AML-193 (cell line): ENCODE results near the gene SCLY.
"Not testable (repeated sequence)": the region's sequence is repeated elsewhere in the genome, so short reads cannot be mapped to it uniquely, and the experiment has no call there.

Experiments used
- DNase-seq, 2 experiments: peaks; one replicate each; lab custom pipeline; 2025; lab: John Stamatoyannopoulos, UW

SCLY gene

DNA sequence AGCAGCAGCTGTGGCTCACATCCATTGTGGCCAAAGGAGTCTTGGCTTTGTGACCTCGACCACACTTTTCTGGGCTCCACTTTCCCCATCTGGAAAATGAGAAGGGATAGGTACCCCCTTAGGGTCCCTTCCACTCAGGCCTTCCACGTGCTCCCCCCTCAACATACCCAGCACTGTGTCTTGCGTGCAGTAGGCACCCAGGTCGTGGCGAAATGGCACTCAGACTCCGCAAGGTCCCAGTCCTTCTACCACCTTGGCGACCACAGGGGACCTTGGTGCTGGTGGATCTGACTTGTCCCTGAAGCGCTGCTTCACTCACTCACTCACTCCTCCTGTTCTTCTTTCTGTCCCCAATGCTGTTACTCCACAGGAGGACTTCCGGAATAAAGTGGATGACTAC lies 19.9 kb upstream of the SCLY start:
- DNase-seq = no peak

DNA sequence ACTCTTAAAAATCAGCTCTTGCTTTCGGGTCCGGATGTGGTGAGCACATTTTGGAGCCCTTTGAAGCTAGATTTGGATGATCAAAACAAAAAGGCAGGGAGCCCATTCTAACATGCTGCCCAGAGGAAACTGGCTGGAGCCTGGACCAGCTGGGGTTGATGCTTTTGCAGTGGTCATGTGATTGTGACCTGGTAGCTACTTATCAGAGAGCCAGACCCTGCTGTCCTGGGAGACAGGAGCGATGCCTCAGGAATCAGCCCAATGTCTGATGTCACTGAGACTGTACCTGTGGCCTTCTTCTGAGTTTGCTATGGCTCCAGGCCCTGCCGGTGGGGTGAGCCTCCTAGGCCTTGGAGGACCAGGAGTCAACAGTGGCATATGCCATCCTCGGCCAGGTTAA lies 18.7 kb upstream of the SCLY start:
- no peak for DNase-seq

DNA sequence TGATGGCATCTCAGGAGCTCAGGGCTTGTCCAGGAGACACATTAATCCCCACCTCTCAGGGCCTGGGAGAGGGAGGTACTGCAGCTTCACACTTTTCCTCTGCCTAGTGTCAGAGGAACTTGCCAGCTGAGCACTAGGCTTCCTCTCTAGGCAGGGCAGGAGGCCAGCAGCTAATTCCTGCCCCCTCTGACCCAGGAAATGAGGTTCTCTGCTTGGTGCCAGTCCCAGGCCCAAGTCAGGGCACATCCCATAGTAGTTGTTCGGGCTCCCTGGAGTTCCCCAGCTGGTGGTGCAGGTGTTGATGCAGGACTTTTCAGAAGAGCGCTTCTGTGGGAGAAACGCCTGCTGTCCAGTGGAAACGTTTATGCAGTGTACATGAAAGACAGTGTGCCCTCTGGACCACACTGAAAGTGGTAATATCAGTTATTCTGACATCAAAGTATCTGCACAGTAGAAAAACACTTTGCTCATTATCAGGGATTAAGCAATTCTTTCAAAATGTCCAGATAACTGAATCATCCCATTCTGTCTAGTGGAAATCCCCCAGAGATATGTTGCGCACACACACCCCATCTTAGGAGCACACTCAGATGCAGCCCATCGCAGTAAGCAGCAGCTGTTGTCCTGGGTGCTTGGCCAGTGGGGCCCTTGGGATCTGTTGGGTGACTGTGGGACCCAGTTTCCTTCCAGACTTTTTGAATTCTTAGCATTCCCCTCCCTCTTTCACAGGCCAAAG lies 17.8 kb upstream of the SCLY start:
- no peak for DNase-seq

DNA sequence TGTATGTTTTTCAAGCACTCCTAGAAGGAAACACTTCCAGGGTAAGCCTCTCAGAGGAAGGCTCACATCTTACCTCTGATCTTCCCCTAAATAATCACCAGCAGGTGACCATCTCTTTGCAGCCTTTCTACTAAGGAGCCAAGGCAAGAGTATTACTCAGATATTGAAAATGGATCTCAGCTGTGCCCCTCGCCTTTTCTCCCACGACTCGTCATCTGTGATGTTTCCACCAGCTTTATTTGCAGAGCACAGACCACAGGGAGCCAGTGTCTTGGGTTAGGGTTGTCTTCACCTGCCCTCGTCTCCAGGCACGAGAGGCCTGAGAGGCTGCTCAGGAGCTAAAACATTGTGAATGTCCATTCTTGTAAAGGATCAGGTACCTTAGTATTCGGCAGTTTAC lies 16.9 kb upstream of the SCLY start:
- DNase-seq = no peak

DNA sequence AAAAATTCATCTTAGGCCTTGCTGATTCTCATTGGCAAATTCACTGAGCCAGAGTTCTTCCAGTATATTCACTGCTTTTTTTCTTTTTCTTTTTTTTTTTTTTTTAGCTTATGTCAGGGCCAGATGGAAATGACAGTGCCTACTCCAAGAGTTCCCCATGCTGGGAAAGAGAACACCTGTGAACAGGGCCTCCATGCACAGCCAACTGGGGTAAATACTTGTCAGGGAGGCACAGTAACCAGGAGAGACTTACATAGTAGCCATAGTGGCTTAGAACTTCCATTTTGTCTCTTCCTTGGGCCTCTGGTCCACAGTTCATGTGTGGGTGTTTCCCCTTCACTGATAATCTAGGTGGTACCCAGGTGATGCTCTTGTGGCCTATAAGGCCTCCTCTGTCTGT lies 15.2 kb upstream of the SCLY start:
- no peak for DNase-seq

DNA sequence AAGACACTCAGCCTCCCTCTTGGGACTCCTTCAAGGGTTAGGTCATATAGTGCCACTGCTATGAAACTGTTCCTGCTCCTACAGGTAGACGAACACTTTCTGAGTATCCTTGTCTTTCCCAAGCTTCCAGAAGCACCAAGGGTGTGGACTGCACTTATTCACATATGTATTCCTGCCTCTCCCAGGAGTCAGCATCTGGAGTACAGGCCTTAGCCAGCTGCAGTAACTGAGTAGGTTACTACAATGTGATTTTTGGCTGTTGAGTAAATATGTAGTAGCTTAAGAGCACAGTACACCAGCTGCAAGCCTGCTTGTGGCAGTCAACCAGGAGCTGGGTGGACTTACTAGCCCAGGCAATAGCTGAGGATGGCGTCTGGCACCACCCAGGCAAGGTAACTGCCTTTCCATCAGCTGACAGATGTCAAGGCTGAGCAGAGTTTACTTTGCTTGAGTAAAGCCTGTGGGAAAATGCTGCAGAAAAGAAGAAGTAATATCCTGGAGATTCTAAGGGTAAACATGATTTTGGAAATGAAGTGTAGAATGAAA lies 14.0 kb upstream of the SCLY start:
- no peak for DNase-seq

DNA sequence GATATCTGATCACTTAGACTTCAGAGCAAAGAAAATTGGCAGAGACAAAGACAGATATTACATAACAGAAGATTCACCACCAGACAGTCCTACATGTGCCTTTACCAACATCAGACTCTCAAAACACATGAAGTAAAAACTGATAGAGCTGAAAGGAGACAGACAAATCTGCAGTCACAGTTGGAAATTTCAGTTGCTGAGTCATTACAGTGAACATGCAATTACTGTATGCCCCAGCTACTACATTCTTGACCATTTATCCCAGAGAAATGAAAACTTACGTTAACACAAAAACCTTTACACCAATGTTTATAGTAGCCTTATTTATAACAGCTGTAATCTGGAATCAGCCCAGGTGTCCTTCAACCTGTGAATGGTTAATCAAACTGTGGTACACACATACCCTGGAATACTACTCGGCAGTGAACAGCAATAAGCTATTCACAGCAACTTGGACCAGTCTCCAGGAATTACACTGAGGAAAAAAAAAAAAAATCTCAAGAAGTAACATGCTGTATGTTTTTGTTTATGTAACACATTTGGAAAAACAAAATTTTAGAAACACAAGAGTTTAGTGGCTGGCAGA lies 7.5 kb upstream of the SCLY start:
- DNase-seq = no peak

DNA sequence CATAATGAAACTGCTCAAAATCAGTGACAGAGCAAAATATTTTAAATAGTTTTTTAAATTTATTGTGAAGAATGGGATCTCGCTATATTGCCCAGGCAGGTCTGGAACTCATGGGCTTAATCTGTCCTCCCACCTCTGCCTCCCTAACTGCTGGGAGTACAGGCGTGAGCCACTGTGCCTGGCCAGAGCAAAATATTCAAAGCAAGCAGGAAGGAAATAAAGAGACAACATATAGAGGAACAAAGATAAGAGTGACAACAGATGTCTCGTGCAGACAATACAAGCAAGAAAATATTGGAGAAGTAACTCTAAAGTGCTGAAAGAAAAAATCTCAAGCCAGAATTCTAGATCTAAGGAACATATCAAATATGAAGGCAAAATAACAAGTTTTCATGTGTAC lies 5.0 kb upstream of the SCLY start:
- no peak for DNase-seq

DNA sequence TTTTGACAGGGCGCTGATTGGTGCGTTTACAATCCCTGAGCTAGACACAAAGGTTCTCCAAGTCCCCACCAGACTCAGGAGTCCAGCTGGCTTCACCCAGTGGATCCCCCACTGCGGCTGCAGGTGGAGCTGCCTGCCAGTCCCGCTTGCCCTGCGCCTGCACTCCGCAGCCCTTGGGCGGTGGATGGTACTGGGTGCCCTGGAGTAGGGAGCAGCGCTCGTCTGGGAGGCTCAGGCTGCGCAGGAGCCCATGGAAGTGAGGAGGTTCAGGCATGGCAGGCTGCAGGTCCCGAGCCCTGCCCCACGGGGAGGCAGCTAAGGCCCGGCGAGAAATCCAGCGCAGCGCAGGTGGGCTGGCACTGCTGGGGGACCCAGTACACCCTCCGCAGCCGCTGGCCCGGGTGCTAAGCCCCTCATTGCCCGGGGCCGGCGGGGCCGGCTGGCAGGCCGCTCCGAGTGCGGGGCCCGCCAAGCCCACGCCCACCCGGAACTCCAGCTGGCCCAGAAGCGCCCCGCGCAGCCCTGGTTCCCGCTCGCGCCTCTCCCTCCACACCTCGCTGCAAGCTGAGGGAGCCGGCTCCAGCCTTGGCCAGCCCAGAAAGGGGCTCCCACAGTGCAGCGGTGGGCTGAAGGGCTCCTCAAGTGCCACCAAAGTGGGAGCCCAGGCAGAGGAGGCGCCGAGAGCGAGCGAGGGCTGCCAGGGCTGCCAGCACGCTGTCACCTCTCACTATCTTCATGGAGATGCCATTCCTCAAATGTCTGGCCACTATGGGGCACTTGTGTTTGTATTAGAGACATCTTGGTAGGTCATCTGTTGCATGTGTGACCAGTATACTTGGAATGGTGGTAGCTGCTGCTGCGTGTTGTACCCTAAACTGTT lies 2.9 kb upstream of the SCLY start:
- not testable (repeated sequence) for DNase-seq

DNA sequence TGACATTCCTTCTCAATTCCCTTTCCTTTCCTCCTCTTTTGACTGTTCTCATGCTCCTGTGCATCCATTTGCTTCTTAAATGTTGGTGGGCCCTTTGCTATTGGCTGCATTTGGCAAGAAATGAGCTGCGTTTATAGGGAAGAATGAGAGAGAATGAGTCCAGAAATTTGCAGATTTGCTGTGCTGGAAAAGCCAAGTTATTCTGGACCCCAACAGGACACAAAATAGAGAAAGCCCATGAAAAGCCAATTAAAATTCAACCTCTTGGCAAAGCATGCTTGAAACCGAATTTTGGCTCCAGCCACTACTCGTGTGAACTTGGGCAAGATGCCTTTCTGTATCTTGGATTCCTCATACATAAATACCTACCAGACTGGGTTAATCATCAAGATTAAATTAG lies 1.3 kb upstream of the SCLY start:
- DNase-seq = no peak

DNA sequence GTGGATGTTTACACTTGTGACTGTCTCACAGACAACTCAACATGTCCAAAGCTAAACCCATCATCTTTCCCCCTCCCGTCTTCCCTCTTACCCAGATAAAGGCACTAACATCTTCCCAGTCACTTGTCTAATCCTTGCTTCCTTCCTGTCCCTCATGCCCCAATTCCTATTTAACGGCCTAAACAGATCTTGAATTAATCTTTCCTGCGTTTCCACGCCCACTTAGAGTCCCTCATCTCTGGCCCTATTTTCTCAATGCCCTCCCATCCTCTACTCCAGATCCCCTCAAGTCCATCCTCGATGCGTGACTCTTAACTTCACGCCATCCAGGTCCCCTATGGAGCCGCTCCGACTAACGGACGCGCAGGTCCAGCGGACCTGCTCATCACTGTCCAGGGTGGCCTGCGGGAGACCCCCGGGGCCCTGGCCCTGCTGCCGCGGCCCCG lies 682 bp upstream of the SCLY start:
- peak in 1 of 2 experiments; percentile 25 for DNase-seq

DNA sequence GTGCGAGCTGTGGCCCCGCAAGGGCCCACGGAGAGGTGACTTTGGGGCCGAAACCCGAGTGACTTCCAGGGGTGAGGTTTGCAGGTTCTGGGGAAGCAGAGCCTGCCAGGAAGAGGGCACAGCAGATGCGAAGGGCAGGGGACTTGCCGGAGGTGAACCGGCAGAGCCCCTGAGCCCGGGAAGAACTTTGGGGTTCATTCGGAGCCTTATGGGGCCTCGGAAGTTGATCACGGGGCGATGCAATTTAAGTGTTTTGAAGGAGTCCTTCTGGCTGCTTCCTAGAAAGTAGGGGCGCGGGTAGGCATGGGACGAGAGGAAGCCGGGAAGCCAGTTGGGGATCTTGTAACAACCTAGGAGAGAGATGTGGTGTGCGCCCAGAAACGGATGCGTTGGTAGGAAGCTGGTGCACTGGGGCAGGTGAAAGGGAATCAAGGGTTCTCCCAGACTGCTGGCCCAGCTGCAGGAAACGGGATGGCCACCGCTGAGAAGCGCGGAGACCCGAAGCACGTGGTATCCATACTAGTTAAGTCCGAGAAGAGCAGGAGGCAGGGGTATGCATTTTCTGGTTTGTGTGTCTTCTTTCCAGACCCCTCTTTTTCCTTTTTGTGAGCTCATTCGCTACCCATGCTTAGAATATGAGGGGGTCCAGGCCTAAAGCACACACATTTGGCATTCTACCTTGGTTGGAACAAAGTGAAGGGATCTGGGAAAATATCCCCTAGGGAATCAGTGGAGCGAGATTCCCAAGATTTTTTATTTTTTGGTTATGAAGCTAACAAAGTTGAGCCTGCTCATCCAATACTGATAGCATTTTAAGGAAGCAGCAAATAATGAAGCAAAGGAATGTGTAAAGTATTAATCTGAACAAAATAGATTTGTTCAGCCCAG lies 758 bp downstream of the SCLY start:
- peak; percentile 5 to 34 for DNase-seq

DNA sequence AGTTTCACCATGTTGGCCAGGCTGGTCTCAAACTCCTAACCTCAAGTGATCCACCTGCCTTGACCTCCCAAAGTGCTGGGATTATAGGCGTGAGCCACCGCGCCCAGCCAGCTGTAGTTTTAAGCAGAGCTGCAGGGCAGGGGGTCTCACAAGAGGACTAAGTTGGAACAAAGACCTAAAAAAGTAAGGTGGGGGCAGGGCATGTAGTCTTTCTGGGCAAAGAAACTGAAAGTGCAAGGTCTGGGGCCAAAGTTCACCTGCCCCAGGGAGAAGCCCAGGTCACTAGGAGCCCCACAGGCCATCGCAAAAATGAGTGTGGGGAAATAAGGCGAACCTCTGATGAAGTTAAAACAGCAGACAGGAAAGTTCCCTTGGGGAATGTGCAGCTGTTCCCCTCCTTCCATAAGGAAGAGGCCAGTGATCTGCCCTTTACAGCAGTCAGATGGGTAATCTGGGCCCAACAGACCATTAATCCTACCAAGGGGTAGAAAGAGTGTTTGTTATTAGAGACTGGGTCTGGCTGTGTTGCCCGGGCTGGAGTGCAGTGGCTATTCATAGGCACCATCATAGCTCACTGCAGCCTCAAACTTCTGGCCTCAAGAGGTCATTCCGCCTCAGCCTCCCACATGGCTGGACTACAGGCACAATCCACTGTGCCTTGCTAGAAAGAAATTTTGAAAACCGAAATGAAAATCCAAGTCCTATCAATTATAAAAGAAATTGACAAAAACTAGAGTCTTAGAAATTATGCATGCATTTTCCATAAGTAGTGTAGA lies 2.8 kb downstream of the SCLY start:
- no peak for DNase-seq

DNA sequence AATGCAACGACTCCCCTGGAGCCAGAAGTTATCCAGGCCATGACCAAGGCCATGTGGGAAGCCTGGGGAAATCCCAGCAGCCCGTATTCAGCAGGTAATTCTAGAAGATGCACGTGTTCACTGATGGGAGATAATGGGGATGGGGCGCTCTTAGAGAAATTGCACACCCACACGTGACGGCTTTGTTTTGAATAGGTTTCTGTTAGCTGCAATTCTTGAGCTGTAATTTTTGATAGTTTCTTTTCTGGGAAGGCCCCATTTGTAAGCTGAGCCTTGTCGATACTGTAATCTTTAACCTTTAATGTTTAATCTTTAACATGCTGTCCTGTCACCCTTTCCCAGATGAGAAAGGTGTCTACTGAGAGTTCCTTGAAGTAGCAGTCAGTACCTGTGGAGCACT lies 3.6 kb downstream of the SCLY start:
- DNase-seq = no peak

DNA sequence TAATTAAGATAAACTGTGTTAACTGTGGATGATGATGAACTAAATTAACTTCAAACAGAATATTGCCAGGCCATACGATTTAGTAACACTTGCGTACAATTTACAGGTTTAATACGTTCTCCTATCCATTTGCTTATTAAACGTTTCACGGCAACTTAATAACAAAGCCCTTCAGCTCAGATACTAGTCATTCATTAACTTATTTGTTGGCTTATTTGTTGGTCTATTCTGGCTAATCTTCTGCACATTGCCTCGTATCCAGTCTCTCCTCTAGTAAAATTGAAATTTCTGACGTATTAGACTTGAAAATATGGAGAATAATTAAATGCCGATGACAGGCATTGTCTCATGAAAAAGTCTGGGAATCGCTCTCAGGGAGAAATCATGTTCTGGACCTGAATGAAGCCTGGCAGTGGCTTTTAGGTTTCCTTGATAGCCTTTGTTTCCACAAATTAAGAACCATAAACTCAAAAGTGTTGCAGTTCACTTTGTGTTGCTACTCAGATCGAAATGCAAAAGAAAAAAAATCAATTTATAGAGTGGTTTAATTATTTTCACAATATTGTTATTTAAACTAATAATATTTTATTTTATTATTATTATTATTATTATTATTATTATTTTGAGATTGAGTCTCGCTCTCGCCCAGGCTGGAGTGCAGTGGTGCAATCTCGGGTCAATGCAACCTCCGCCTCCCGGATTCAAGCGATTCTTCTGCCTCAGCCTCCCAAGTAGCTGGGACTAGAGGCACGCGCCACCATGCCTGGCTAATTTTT lies 4.5 kb downstream of the SCLY start:
- no peak for DNase-seq

DNA sequence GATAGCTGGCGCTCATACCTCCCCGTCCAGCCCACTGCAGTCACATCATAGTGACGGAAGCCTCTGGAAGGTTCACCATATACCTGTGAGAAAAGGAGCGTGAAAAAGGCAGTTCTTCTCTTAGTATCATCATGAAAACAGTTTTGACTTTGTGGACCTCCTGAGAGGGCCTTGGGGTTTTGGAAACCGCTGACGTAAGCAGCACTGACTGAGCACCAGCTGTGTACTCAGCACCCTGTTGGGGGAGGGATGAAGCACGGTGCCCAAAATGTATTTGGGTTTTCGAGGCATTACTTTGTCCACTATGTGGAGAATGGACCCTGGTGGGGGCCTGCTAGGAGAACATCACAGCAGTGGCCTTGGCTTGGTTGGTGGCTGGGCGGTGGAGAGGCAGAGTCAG lies 5.4 kb downstream of the SCLY start:
- DNase-seq = no peak

DNA sequence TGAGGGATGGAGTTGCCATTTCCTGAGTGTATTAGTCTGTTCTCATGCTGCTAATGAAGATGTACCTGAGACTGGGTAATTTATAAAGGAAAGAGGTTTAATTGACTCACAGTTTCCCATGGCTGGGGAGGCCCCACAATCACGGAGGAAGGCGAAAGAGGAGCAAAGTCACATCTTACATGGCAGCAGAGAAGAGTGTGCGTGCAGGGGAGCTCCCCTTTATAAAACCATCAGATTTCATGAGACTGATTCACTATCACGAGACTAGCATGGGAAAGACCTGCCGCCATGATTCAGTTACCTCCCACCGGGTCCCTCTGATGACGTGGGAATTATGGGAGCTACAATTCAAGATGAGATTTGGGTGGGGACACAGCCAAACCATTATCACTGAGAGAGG lies 5.9 kb downstream of the SCLY start:
- not testable (repeated sequence) for DNase-seq

DNA sequence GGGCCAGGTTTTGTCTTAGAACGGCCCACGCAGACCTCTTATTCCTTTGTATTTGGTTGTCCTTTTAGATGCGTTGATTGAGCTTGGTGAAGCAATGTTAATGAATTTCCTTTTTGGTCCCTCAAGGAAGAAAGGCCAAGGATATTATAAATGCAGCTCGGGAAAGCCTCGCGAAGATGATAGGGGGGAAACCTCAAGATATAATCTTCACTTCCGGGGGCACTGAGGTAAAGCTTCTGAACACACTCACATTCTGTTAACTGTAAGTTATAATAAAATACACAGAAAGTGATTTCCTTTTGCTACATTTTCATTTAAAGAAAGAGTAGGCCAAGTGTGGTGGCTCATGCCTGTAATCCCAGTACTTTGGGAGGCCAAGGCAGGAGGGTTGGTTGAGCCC lies 7.1 kb downstream of the SCLY start:
- DNase-seq = no peak

DNA sequence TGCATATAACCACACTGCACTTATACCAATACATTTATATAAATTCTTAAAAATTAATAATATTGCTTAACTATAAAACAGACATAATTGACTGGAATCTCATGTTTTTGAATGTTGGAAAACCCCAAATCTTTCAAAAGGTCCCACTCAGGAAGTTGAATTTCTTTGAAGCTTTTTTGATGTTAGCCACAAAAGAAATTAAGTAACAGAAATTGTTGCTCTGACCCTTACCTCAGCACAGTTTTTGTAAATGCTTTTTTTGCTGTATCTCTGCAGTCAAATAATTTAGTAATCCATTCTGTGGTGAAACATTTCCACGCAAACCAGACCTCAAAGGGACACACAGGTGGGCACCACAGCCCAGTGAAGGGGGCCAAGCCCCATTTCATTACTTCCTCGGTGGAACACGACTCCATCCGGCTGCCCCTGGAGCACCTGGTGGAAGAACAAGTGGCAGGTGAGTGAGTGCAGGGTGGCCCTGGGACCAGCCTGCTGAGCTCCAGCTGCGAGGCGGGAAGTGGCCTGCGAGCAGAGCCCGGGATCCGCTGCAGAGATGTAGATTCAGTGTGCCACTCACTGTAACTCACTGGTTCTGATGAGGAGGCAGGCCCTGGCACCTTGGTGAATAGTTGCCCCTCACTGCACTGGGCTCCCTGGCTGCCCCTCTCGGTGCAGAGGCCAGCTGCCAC lies 8.4 kb downstream of the SCLY start:
- DNase-seq = no peak

DNA sequence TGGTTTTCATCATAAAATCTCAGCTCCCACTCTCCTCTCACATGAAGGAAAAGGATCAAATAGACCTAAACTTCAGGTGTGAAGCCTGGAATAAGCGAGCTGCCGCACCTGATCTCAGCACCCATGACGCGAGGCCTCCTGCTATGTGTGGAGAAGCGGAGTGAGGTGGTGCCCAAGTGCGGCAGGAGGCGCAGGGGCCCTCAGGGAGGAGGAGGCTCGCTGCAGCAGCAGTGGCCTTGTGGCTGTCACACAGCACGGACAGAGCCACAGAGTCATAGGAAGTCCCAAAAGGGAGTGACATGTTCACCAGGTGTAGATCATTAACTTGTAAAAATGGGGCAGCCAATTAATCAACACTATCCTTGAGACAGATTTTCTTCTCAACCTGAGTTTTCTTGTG lies 9.1 kb downstream of the SCLY start:
- no peak for DNase-seq
